AG09319 (cell line): ENCODE results near the gene TMEM121.
"Not testable (repeated sequence)": the region's sequence is repeated elsewhere in the genome, so short reads cannot be mapped to it uniquely, and the experiment has no call there.

Source experiments
- DNase-seq: peaks from one replicate; pipeline ENCODE4 v3.0.0-alpha.2; 2010; ENCODE audit warnings: low read depth; ENCODE audit errors: extremely low read depth
- CTCF ChIP-seq: IDR thresholded peaks from 2 replicates; pipeline ENCODE4 v1.5.1; 2011; ENCODE audit warnings: low read depth, mild to moderate bottlenecking, inconsistent platforms, low read length, moderate library complexity

The TMEM121 gene

GRCh38 chr14:105578070-105578469 is 51.7 kb downstream of the TMEM121 start:
- DNase-seq = no peak
- TF ChIP-seq CTCF = no peak

- DNase-seq = not testable (repeated sequence)
Measured at GRCh38 chr14:105579221-105579620, 52.8 kb downstream of the TMEM121 start.
